H1 (cell line): Measurements from ENCODE around the gene POLR1G. TPM values are rescaled to one million over a fixed set of nuclear protein-coding genes. Genes with fewer than 3 reads are reported as not detected.

ENCODE experiments used
- CTCF ChIA-PET: fragments of 300-600 bp; sonication (Branson Sonifier 250); formaldehyde crosslinking; loops from one replicate; lab custom pipeline; 2021; ENCODE audit not compliant: partially characterized antibody; lab: Charles Lee
- POLR2A ChIA-PET: fragments of 300-600 bp; sonication (Branson Sonifier 250); formaldehyde crosslinking; loops from one replicate; lab custom pipeline; 2021; ENCODE audit warnings: inconsistent platforms; ENCODE audit not compliant: partially characterized antibody; lab: Charles Lee
- DNase-seq, 2 experiments: peaks; one replicate each; pipeline versions ENCODE4 v3.0.0 to v3.0.0-alpha.2; 2010 to 2022; ENCODE audit warnings: low spot score in 2 of 2, low read depth in 1 of 2, mixed read lengths in 1 of 2
- FAIRE-seq: peaks from 2 replicates; lab custom pipeline; 2011; peaks lifted over from hg19 to GRCh38; lab: Jason Lieb, UNC
- H2AFZ ChIP-seq: 2 replicates; pipeline ENCODE4 v1.8.1; 2012; ENCODE audit warnings: low read length, inconsistent platforms
- H2AK5ac ChIP-seq: 2 replicates; pipeline ENCODE4 v1.6.1; 2013; ENCODE audit warnings: low read depth, low read length
- H2BK120ac ChIP-seq: replicated peaks from 2 replicates; pipeline ENCODE3; 2013; ENCODE audit warnings: low read depth, low read length, inconsistent platforms
- H2BK12ac ChIP-seq: 2 replicates; pipeline ENCODE4 v1.6.1; 2013; ENCODE audit warnings: low read depth, low read length
- H2BK15ac ChIP-seq: 2 replicates; pipeline ENCODE4 v1.6.1; 2013; ENCODE audit warnings: low read length
- H2BK20ac ChIP-seq: 2 replicates; pipeline ENCODE4 v1.6.1; 2013; ENCODE audit warnings: low read length
- H2BK5ac ChIP-seq: 2 replicates; pipeline ENCODE4 v1.6.1; 2013; ENCODE audit warnings: low read depth, low read length
- H3K14ac ChIP-seq: 2 replicates; pipeline ENCODE4 v1.6.1; 2013; ENCODE audit warnings: inconsistent platforms; ENCODE audit not compliant: insufficient read length
- H3K18ac ChIP-seq: 2 replicates; pipeline ENCODE4 v1.6.1; 2013; ENCODE audit warnings: low read length; ENCODE audit errors: extremely low read depth
- H3K23ac ChIP-seq: 2 replicates; pipeline ENCODE4 v1.6.1; 2013; ENCODE audit warnings: inconsistent platforms; ENCODE audit not compliant: insufficient read length
- H3K23me2 ChIP-seq: 2 replicates; pipeline ENCODE4 v1.6.1; 2013; ENCODE audit warnings: low read depth, low read length
- H3K27ac ChIP-seq: 2 replicates; pipeline ENCODE4 v1.6.1; 2011; ENCODE audit warnings: low read depth, low read length, inconsistent platforms
- H3K27me3 ChIP-seq, 4 experiments: replicated peaks in 1 of 4; 1 replicate in 1 of 4; 2 replicates in 3 of 4; pipeline versions ENCODE4 v1.6.1 to v1.8.1; 2011 to 2013; ENCODE audit warnings: low read length in 3 of 4, mild to moderate bottlenecking in 3 of 4, inconsistent platforms in 2 of 4, mixed read lengths in 2 of 4, moderate library complexity in 1 of 4; ENCODE audit not compliant: control insufficient read depth in 3 of 4, insufficient read depth in 3 of 4; ENCODE audit errors: extremely low read depth in 1 of 4
- H3K36me3 ChIP-seq, 4 experiments: 2 replicates each; pipeline versions ENCODE4 v1.6.1 to v1.8.1; 2011 to 2013; ENCODE audit warnings: mild to moderate bottlenecking in 4 of 4, low read length in 3 of 4, moderate library complexity in 2 of 4, control low read depth in 1 of 4, inconsistent platforms in 1 of 4; ENCODE audit not compliant: insufficient read depth in 4 of 4, control insufficient read depth in 2 of 4
- H3K4ac ChIP-seq: replicated peaks from 2 replicates; pipeline ENCODE3; 2013; ENCODE audit warnings: low read length, low read depth, mixed read lengths, inconsistent platforms; ENCODE audit not compliant: insufficient read length
- H3K4me1 ChIP-seq, 4 experiments: replicated peaks in 1 of 4; 1 replicate in 1 of 4; 2 replicates in 3 of 4; pipeline versions ENCODE4 v1.6.1 to v1.8.1; 2011 to 2013; ENCODE audit warnings: low read length in 3 of 4, inconsistent platforms in 2 of 4, mixed read lengths in 1 of 4; ENCODE audit not compliant: insufficient read depth in 4 of 4, control insufficient read depth in 3 of 4
- H3K4me2 ChIP-seq, 2 experiments: 2 replicates each; pipeline versions ENCODE4 v1.6.1 to v1.8.1; 2011 to 2013; ENCODE audit warnings: low read depth in 2 of 2, low read length in 2 of 2, control low read depth in 1 of 2, inconsistent platforms in 1 of 2, mild to moderate bottlenecking in 1 of 2; ENCODE audit not compliant: insufficient read depth in 1 of 2
- H3K4me3 ChIP-seq, 4 experiments: fragments of 200-600, 300-600 bp in 1 of 4; sonication (generic), shearing (Covaris generic), sonication (Bioruptor Twin) in 1 of 4; 2 replicates each; pipeline versions ENCODE4 v1.5.1 to v1.8.1; 2011 to 2016; ENCODE audit warnings: low read length in 4 of 4, low read depth in 3 of 4, control low read depth in 2 of 4, inconsistent platforms in 2 of 4, mild to moderate bottlenecking in 2 of 4, mixed read lengths in 1 of 4, moderate library complexity in 1 of 4; ENCODE audit not compliant: insufficient read depth in 2 of 4; ENCODE audit errors: extremely low read depth in 1 of 4
- H3K56ac ChIP-seq: replicated peaks from 2 replicates; pipeline ENCODE3; 2013; ENCODE audit warnings: low read depth, mild to moderate bottlenecking, mixed read lengths, low read length, inconsistent platforms; ENCODE audit not compliant: insufficient read length
- H3K79me1 ChIP-seq: 2 replicates; pipeline ENCODE4 v1.6.1; 2013; ENCODE audit warnings: low read depth, low read length, control low read depth
- H3K79me2 ChIP-seq, 2 experiments: 2 replicates each; pipeline versions ENCODE4 v1.6.1 to v1.8.1; 2012 to 2013; ENCODE audit warnings: low read length in 2 of 2, mild to moderate bottlenecking in 2 of 2, inconsistent platforms in 1 of 2; ENCODE audit not compliant: insufficient read depth in 2 of 2, control insufficient read depth in 1 of 2
- H3K9ac ChIP-seq, 4 experiments: replicated peaks in 1 of 4; 1 replicate in 1 of 4; 2 replicates in 3 of 4; pipeline versions ENCODE4 v1.6.1 to v1.8.1; 2011 to 2013; ENCODE audit warnings: low read depth in 3 of 4, low read length in 3 of 4, control low read depth in 2 of 4, mild to moderate bottlenecking in 2 of 4, moderate library complexity in 2 of 4, inconsistent platforms in 1 of 4; ENCODE audit errors: extremely low read depth in 1 of 4
- H3K9me3 ChIP-seq, 2 experiments: 2 replicates each; pipeline versions ENCODE4 v1.6.1 to v1.8.1; 2012 to 2013; ENCODE audit warnings: mild to moderate bottlenecking in 2 of 2, moderate library complexity in 2 of 2, control low read depth in 1 of 2, inconsistent platforms in 1 of 2, low read depth in 1 of 2, low read length in 1 of 2, mixed read lengths in 1 of 2; ENCODE audit not compliant: insufficient read depth in 2 of 2
- H4K20me1 ChIP-seq, 2 experiments: replicated peaks in 1 of 2; 2 replicates each; pipeline versions ENCODE3 to v1.8.1; 2011 to 2013; ENCODE audit warnings: inconsistent platforms in 2 of 2, low read length in 2 of 2, mild to moderate bottlenecking in 1 of 2; ENCODE audit not compliant: insufficient read depth in 2 of 2, control insufficient read depth in 1 of 2
- H4K5ac ChIP-seq: 2 replicates; pipeline ENCODE4 v1.6.1; 2013; ENCODE audit warnings: low read length, low read depth, mixed read lengths, inconsistent platforms; ENCODE audit not compliant: insufficient read length
- H4K8ac ChIP-seq: 2 replicates; pipeline ENCODE4 v1.8.0; 2013; ENCODE audit warnings: mild to moderate bottlenecking, moderate library complexity, low read length, inconsistent platforms; ENCODE audit not compliant: insufficient read depth; ENCODE audit errors: extremely low read depth
- H4K91ac ChIP-seq: replicated peaks from 2 replicates; pipeline ENCODE3; 2013; ENCODE audit warnings: low read length, mixed read lengths, inconsistent platforms; ENCODE audit not compliant: insufficient read length
- KDM1A ChIP-seq: fragments of 200-600, 300-600 bp; sonication (generic); IDR thresholded peaks from 2 replicates; pipeline ENCODE4 v1.7.1; 2016; ENCODE audit warnings: mild to moderate bottlenecking, low read length, borderline replicate concordance
- SIN3A ChIP-seq, 2 experiments: IDR thresholded peaks in 1 of 2; conservative IDR thresholded peaks in 1 of 2; 2 replicates each; pipeline ENCODE4 v1.6.1; 2011 to 2012; ENCODE audit warnings: low read length in 2 of 2, improper control_type of control experiment in 1 of 2, low read depth in 1 of 2, mild to moderate bottlenecking in 1 of 2
- WGBS, 2 experiments: shearing (Covaris generic) in 1 of 2; methylation state at CpG; one replicate each; pipeline versions ENCODE4 v1.1.6 to v1.1.7; 2013 to 2015; ENCODE audit warnings: low lambda C conversion rate in 2 of 2, mixed read lengths in 2 of 2, inconsistent platforms in 1 of 2, low coverage in 1 of 2, missing lambda C conversion rate in 1 of 2; ENCODE audit not compliant: insufficient replicate concordance in 2 of 2, insufficient coverage in 1 of 2, insufficient read length in 1 of 2; ENCODE audit errors: extremely low coverage in 1 of 2, missing lambda C conversion rate in 1 of 2; 5-methylcytosine and 5-hydroxymethylcytosine counted together
- polyA plus RNA-seq, 7 experiments: library from polyadenylated mRNA; depleted of rRNA in 3 of 7; stranded (reverse) in 5 of 7; unstranded in 2 of 7; fragments of >200 nt in 5 of 7; fragments of 200-250 nt in 2 of 7; gene quantifications; 1 replicate in 5 of 7; 2 replicates in 1 of 7; 4 replicates in 1 of 7; pipeline versions ENCODE4 v1.2.1 to v1.2.3, GENCODE V29; 2011 to 2013; ENCODE audit warnings: missing spikeins in 2 of 7, mixed read lengths in 2 of 7
- total RNA-seq: library from RNA; stranded (reverse); fragmentation: NEBNext Ultra II Directional; extraction: Animal tissue kit (Norgen Biotek cat#: 25700); gene quantifications from 2 replicates; pipeline ENCODE4 v1.2.1, GENCODE V29; 2021

Gene POLR1G
- total and polyA plus RNA-seq, 2 of the 8 experiments (the other 6 are each of a cell fraction or from before 2014, with no cell fraction given), result 16.8 to 34.8 TPM

DNA sequence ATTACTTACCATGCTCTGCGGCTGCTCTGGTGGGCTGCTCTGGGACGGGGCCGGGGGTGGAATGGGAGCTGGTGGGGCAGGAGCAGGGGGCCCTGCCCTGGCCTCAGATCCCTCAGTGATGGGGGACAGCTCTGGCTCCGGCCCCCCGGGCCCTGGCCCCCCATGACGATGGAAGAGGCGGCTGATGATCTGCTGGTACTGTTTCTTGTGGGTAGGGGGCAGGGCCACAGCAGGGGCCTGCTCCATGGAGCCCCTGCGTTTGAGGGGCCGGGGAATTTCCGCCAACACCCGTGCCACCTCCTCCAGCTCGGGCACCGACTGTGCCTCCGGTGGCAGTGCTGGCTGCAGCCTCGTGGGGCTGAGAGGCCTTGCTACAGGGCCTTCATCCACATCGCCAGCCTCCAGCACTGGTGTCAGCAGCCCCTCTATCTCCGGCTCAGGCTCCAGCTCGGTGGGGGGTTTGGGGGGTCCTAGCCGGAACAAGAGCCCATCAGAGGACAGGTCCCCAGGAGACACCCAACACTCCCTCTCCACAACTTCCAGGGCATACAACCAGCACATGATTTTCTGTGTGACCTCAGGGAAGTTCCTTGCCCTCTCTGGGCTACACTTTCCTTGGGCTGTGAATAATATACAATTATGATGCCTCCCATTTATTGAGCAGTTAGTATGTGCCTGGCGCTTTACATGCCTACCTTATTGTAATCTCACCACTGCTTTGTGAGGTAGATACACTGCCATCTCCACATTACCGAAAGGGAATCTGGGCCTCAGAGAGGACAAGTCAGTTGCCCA is 14.4 kb upstream of the POLR1G start:
- no peak for DNase-seq
- no peak overlapping the region for H4K5ac ChIP-seq
- peaks cover 10 to 17% (median 12%) of the 10 kb centered on the region in 4 experiments for H3K27me3 ChIP-seq
- CTCF ChIA-PET, result interaction anchor here (0.8 to 4.1 kb wide), 4 partner anchors 9 to 94 kb away, joined by 3 to 22 read pairs (median 4); partner anchors contain the start of gene PPP1R13L
- no peaks in the 10 kb centered on the region for H4K20me1 ChIP-seq
- H4K91ac ChIP-seq, result no peak overlapping the region
- no peaks in the 10 kb centered on the region for H3K9me3 ChIP-seq
- H2BK15ac ChIP-seq, result no peak overlapping the region
- TF ChIP-seq SIN3A (conservative IDR thresholded peaks at IDR 0.05 in 1 of 2, IDR thresholded peaks at IDR 0.05 in 1 of 2; ENCODE audit: low read depth in 1 of 2, low read length in 2 of 2) (no peak), KDM1A (peak; percentile 40; the same call in 1 of the 2 replicates)
- TF ChIP-seq, all 59 proteins: peak for 1
- peak overlapping the region; percentile 23; the same call in 1 of the 2 replicates for H3K27ac ChIP-seq
- H2BK5ac ChIP-seq, result no peak overlapping the region
- H2AK5ac ChIP-seq, result no peak overlapping the region
- H3K4me2 ChIP-seq, result no peak overlapping the region
- no peak overlapping the region for H3K4me3 ChIP-seq
- no peak overlapping the region for H4K8ac ChIP-seq
- H3K36me3 ChIP-seq, result peaks cover 0 to 6% (median 0%) of the 10 kb centered on the region in 4 experiments; a peak in 1 of 8 replicates
- no peak overlapping the region for H2BK120ac ChIP-seq
- no peak overlapping the region for H2BK12ac ChIP-seq
- peaks cover 13% of the 10 kb centered on the region for H3K23me2 ChIP-seq
- H3K18ac ChIP-seq, result no peak overlapping the region
- no peak overlapping the region for H3K4ac ChIP-seq
- no peaks in the 10 kb centered on the region for H3K79me2 ChIP-seq
- no peak overlapping the region for H3K14ac ChIP-seq
- no peak overlapping the region for H3K9ac ChIP-seq
- H3K4me1 ChIP-seq, result peaks cover 2 to 8% (median 4%) of the 10 kb centered on the region in 4 experiments; a peak in 6 of 7 replicates
- no peak for FAIRE-seq
- no peak overlapping the region for H2AFZ ChIP-seq
- no peaks in the 10 kb centered on the region for H3K79me1 ChIP-seq
- no peak overlapping the region for H3K56ac ChIP-seq
- POLR2A ChIA-PET, result interaction anchor here (0.9 to 2.7 kb wide), 6 partner anchors 8 to 285 kb away, joined by 3 to 12 read pairs (median 4); partner anchors contain the start of gene PPP1R13L
- WGBS, 2 experiments, result 86% methylated on average over 17 of the region's 21 CpGs; no CpG with 5 or more reads in 1 of the 2 experiments
- H2BK20ac ChIP-seq, result no peak overlapping the region
- H3K23ac ChIP-seq, result no peak overlapping the region
